CD4-positive, alpha-beta T cell (primary cell): Measurements from ENCODE around the gene HPSE. TPM values are rescaled to one million over a fixed set of nuclear protein-coding genes. Genes with fewer than 3 reads are reported as not detected.

Experiments used
- ATAC-seq: fragments of 200-7000 bp; cut with Tn5 transposase; one replicate; pipeline ENCODE4 v1.10.0; 2022; ENCODE audit warnings: mild to moderate bottlenecking; ENCODE audit not compliant: poor library complexity
- CTCF ChIA-PET: fragments of 350-600 bp; sonication (Branson Sonifier 250); formaldehyde crosslinking; loops from one replicate; lab custom pipeline; 2021; ENCODE audit warnings: antibody characterized with exemption, inconsistent platforms; lab: Charles Lee
- POLR2A ChIA-PET: fragments of 350-600 bp; sonication (Branson Sonifier 250); formaldehyde crosslinking; loops from one replicate; lab custom pipeline; 2021; ENCODE audit warnings: antibody characterized with exemption, inconsistent platforms; lab: Charles Lee
- DNase-seq, 14 experiments: peaks; one replicate each; pipeline ENCODE4 v3.0.0-alpha.2; 2013 to 2020; ENCODE audit warnings: mixed read lengths in 2 of 14
- H3K27ac ChIP-seq, 2 donors: one replicate each; pipeline versions ENCODE4 v1.5.1 to v1.7.0; 2013; ENCODE audit warnings: low read length in 2 of 2, low read depth in 1 of 2, mild to moderate bottlenecking in 1 of 2
- H3K27me3 ChIP-seq, 2 experiments: 1 replicate in 1 of 2; 2 replicates in 1 of 2; pipeline versions ENCODE4 v1.6.1 to v1.7.0; 2013; ENCODE audit warnings: low read length in 2 of 2, control low read depth in 1 of 2, mild to moderate bottlenecking in 1 of 2, moderate library complexity in 1 of 2; ENCODE audit not compliant: insufficient read depth in 2 of 2, control insufficient read depth in 1 of 2
- H3K36me3 ChIP-seq: one replicate; pipeline ENCODE4 v1.6.1; 2013; ENCODE audit warnings: low read length, control low read depth; ENCODE audit not compliant: insufficient read depth
- H3K4me1 ChIP-seq: one replicate; pipeline ENCODE4 v1.6.1; 2013; ENCODE audit warnings: low read length, control low read depth; ENCODE audit not compliant: insufficient read depth
- H3K4me3 ChIP-seq: one replicate; pipeline ENCODE4 v1.5.1; 2013; ENCODE audit warnings: mild to moderate bottlenecking, low read length, moderate library complexity
- H3K9me3 ChIP-seq, 2 experiments: 1 replicate in 1 of 2; 2 replicates in 1 of 2; pipeline versions ENCODE4 v1.6.1 to v1.7.0; 2013; ENCODE audit warnings: low read length in 2 of 2, mild to moderate bottlenecking in 2 of 2, control low read depth in 1 of 2, moderate library complexity in 1 of 2; ENCODE audit not compliant: control insufficient read depth in 1 of 2, insufficient read depth in 1 of 2
- H3K27ac Mint-ChIP-seq: one replicate; pipeline ENCODE4 v1.8.0; 2020; ENCODE audit warnings: mixed read lengths
- H3K27me3 Mint-ChIP-seq: one replicate; pipeline ENCODE4 v1.8.0; 2021; ENCODE audit warnings: mixed read lengths
- H3K36me3 Mint-ChIP-seq: one replicate; pipeline ENCODE4 v1.8.0; 2021; ENCODE audit warnings: low read depth, mixed read lengths
- H3K4me1 Mint-ChIP-seq: one replicate; pipeline ENCODE4 v1.8.0; 2021; ENCODE audit warnings: low read depth, mixed read lengths
- H3K4me3 Mint-ChIP-seq: one replicate; pipeline ENCODE4 v1.8.0; 2020; ENCODE audit warnings: mild to moderate bottlenecking, mixed read lengths
- H3K9me3 Mint-ChIP-seq: one replicate; pipeline ENCODE4 v1.8.0; 2020; ENCODE audit warnings: mixed read lengths
- CTCF ChIP-seq: fragments of 200-600 bp; IDR thresholded peaks from one replicate; pipeline ENCODE4 v1.8.0; 2022; ENCODE audit warnings: antibody characterized with exemption, mild to moderate bottlenecking
- intact Hi-C, 2 experiments: fragments of 100-400 bp; cut with DNase I in 1 of 2; cut with micrococcal nuclease in 1 of 2; formaldehyde crosslinking; loops; one replicate each; pipeline versions ENCODE4 v1.15.1 to v1.9.0; 2023 to 2025; cut with DNase I, micrococcal nuclease
- total RNA-seq, 174 experiments: library from RNA in 2 of 174; stranded (reverse) in 2 of 174; gene quantifications; one replicate each; pipeline ENCODE4 v1.2.3 and lab custom pipeline; 2021 to 2026

Gene HPSE
- total RNA-seq, 2 experiments from 2014 or later = 1.5 to 2.1 TPM

GRCh38 chr4:83248486-83248885 lies 86.2 kb downstream of the HPSE start:
- DNase-seq (no peak), ATAC-seq (no peak)
- no peak overlapping the region for H3K27ac Mint-ChIP-seq
- no peaks in the 10 kb centered on the region for H3K9me3 Mint-ChIP-seq
- no peaks in the 10 kb centered on the region for H3K27me3 Mint-ChIP-seq
- H3K4me3 ChIP-seq = no peak overlapping the region
- ChIA-PET POLR2A (no interaction called here), CTCF (interaction anchor here (1.1 kb wide), 1 partner anchor 165 kb away, joined by 3 read pairs; no protein-coding TSS in a partner anchor)
- peaks cover 13% of the 10 kb centered on the region for H3K4me1 ChIP-seq
- no peak overlapping the region for H3K27ac ChIP-seq
- intact Hi-C loops = no loop called here
- no peak for TF ChIP-seq CTCF
- no peaks in the 10 kb centered on the region for H3K9me3 ChIP-seq
- H3K4me1 Mint-ChIP-seq = peaks cover 29% of the 10 kb centered on the region
- H3K36me3 Mint-ChIP-seq = no peaks in the 10 kb centered on the region
- no peaks in the 10 kb centered on the region for H3K36me3 ChIP-seq
- no peak overlapping the region for H3K4me3 Mint-ChIP-seq
- no peaks in the 10 kb centered on the region for H3K27me3 ChIP-seq

- Mint-ChIP-seq H3K4me1 (peaks cover 21% of the 10 kb centered on the region), H3K27ac (no peak overlapping the region), H3K9me3 (no peaks in the 10 kb centered on the region), H3K36me3 (no peaks in the 10 kb centered on the region), H3K27me3 (no peaks in the 10 kb centered on the region), H3K4me3 (no peak overlapping the region)
- no peak overlapping the region for H3K27ac ChIP-seq
- DNase-seq = no peak
- H3K9me3 ChIP-seq = no peaks in the 10 kb centered on the region
- H3K36me3 ChIP-seq = no peaks in the 10 kb centered on the region
- no peak overlapping the region for H3K4me3 ChIP-seq
- peaks cover 9% of the 10 kb centered on the region for H3K4me1 ChIP-seq
- ChIA-PET POLR2A (no interaction called here), CTCF (interaction anchor here (1.1 kb wide), 1 partner anchor 164 kb away, joined by 3 read pairs; no protein-coding TSS in a partner anchor)
- no peak for TF ChIP-seq CTCF
- H3K27me3 ChIP-seq = no peaks in the 10 kb centered on the region
- ATAC-seq = no peak
- intact Hi-C loops = no loop called here
Measured at GRCh38 chr4:83247415-83248357, 87.0 kb downstream of the HPSE start.

Other genes starting within 250 kb of the HPSE start
- 100 to 1,000 TPM; 249 to 259 TPM for gene PLAC8, start 220.1 kb downstream of the HPSE start, total RNA-seq
- gene COQ2, start 50.0 kb downstream of the HPSE start, total RNA-seq = 10 to 100 TPM in 1 of 2 experiments, 1 to 10 TPM in 1; 9.2 to 10.1 TPM
- gene HELQ, start 121.0 kb upstream of the HPSE start, total RNA-seq = 10 to 100 TPM; 21.5 to 24.1 TPM
- gene MRPS18C, start 121.2 kb upstream of the HPSE start, total RNA-seq = 10 to 100 TPM; 15.7 to 18.0 TPM
- gene ABRAXAS1, start 150.3 kb upstream of the HPSE start, total RNA-seq = 10 to 100 TPM; 19.3 to 19.5 TPM
- 1 to 10 TPM; 2.9 to 4.6 TPM for gene GPAT3, start 201.3 kb upstream of the HPSE start, total RNA-seq